Calu3 (cell line): ENCODE results near the gene MAN1C1. TPM values are rescaled to one million over a fixed set of nuclear protein-coding genes. Genes with fewer than 3 reads are reported as not detected.

Source experiments
- BruUV-seq: library from RNA; stranded (reverse); fragments of 400-500 nt; replicated peaks from 2 replicates; lab custom pipeline; 2021; lab: Mats Ljungman, UMichigan
- CTCF ChIA-PET: fragments of 300-600 bp; sonication (Branson Sonifier 250); formaldehyde crosslinking; loops from one replicate; lab custom pipeline; 2022; ENCODE audit warnings: antibody characterized with exemption; lab: Charles Lee
- DNase-seq: peaks from one replicate; pipeline ENCODE4 v3.0.0; 2022
- H3K27ac Mint-ChIP-seq: one replicate; pipeline ENCODE4 v1.8.0; 2022; ENCODE audit warnings: mixed read lengths; ENCODE audit not compliant: unreplicated experiment
- H3K27me3 Mint-ChIP-seq: one replicate; pipeline ENCODE4 v1.8.0; 2022; ENCODE audit warnings: mixed read lengths; ENCODE audit not compliant: unreplicated experiment
- H3K36me3 Mint-ChIP-seq: one replicate; pipeline ENCODE4 v1.8.0; 2022; ENCODE audit warnings: mild to moderate bottlenecking, moderate library complexity, mixed read lengths; ENCODE audit not compliant: insufficient read depth, unreplicated experiment
- H3K4me1 Mint-ChIP-seq: one replicate; pipeline ENCODE4 v1.8.0; 2022; ENCODE audit warnings: mild to moderate bottlenecking, low read depth, mixed read lengths; ENCODE audit not compliant: unreplicated experiment
- H3K4me3 Mint-ChIP-seq: one replicate; pipeline ENCODE4 v1.8.0; 2022; ENCODE audit warnings: mild to moderate bottlenecking, low read depth, moderate library complexity, mixed read lengths; ENCODE audit not compliant: unreplicated experiment
- H3K9me3 Mint-ChIP-seq: one replicate; pipeline ENCODE4 v1.8.0; 2022; ENCODE audit warnings: low read depth, mixed read lengths; ENCODE audit not compliant: unreplicated experiment
- CTCF ChIP-seq: fragments of 200-600 bp; IDR thresholded peaks from one replicate; pipeline ENCODE4 v1.8.0; 2022; ENCODE audit warnings: antibody characterized with exemption; ENCODE audit not compliant: unreplicated experiment
- intact Hi-C: fragments of 100-400 bp; cut with micrococcal nuclease; formaldehyde crosslinking; loops from one replicate; pipeline ENCODE4 v1.10.0; 2022; ENCODE audit not compliant: unreplicated experiment
- total RNA-seq: library from RNA; stranded (reverse); gene quantifications from 2 replicates; pipeline ENCODE4 v1.2.3, GENCODE V29; 2022

Gene MAN1C1
- total RNA-seq, 1 experiment from 2014 or later, result 0.14 TPM

GRCh38 chr1:25735956-25736529, 119.5 kb downstream of the MAN1C1 start:
- no TSS peak for BruUV-seq
- no peaks in the 10 kb centered on the region for H3K9me3 Mint-ChIP-seq
- no peak for TF ChIP-seq CTCF
- H3K4me1 Mint-ChIP-seq, result no peaks in the 10 kb centered on the region
- no peak overlapping the region for H3K4me3 Mint-ChIP-seq
- DNase-seq, result no peak
- no peak overlapping the region for H3K27ac Mint-ChIP-seq
- intact Hi-C loops, result no loop called here
- peaks cover 56% of the 10 kb centered on the region for H3K27me3 Mint-ChIP-seq
- no peaks in the 10 kb centered on the region for H3K36me3 Mint-ChIP-seq
- CTCF ChIA-PET, result no interaction called here

GRCh38 chr1:25737130-25737529, 120.5 kb downstream of the MAN1C1 start:
- no peak for DNase-seq
- BruUV-seq, result no TSS peak
- H3K9me3 Mint-ChIP-seq, result no peaks in the 10 kb centered on the region
- H3K4me1 Mint-ChIP-seq, result no peaks in the 10 kb centered on the region
- H3K27ac Mint-ChIP-seq, result no peak overlapping the region
- TF ChIP-seq CTCF, result no peak
- peaks cover 67% of the 10 kb centered on the region for H3K27me3 Mint-ChIP-seq
- intact Hi-C loops, result no loop called here
- no peak overlapping the region for H3K4me3 Mint-ChIP-seq
- CTCF ChIA-PET, result interaction anchor here (1.2 kb wide), 1 partner anchor 10 kb away, joined by 3 read pairs; no protein-coding TSS in a partner anchor
- no peaks in the 10 kb centered on the region for H3K36me3 Mint-ChIP-seq

- no TSS peak for BruUV-seq
- intact Hi-C loops, result no loop called here
- TF ChIP-seq CTCF, result no peak
- H3K4me1 Mint-ChIP-seq, result no peaks in the 10 kb centered on the region
- H3K36me3 Mint-ChIP-seq, result no peaks in the 10 kb centered on the region
- H3K27ac Mint-ChIP-seq, result no peak overlapping the region
- H3K9me3 Mint-ChIP-seq, result no peaks in the 10 kb centered on the region
- CTCF ChIA-PET, result interaction anchor here (1.2 kb wide), 1 partner anchor 11 kb away, joined by 3 read pairs; no protein-coding TSS in a partner anchor
- no peak overlapping the region for H3K4me3 Mint-ChIP-seq
- DNase-seq, result no peak
- peaks cover 73% of the 10 kb centered on the region for H3K27me3 Mint-ChIP-seq
These were observed 121.9 kb downstream of the MAN1C1 start for GRCh38 chr1:25738499-25738898.

- no peak for DNase-seq
- Mint-ChIP-seq H3K27ac (no peak overlapping the region), H3K27me3 (peaks cover 74% of the 10 kb centered on the region), H3K36me3 (no peaks in the 10 kb centered on the region), H3K4me1 (no peaks in the 10 kb centered on the region), H3K9me3 (no peaks in the 10 kb centered on the region), H3K4me3 (no peak overlapping the region)
- BruUV-seq, result no TSS peak
- TF ChIP-seq CTCF, result no peak
- intact Hi-C loops, result no loop called here
- CTCF ChIA-PET, result no interaction called here
These were observed 122.8 kb downstream of the MAN1C1 start for GRCh38 chr1:25739341-25739740.
